ENCODE data around the gene STK39.

The STK39 gene

GRCh38 chr2:168233726-168234406 lies 13.5 kb downstream of the STK39 start:
- TF ChIP-seq, protein P1, sequence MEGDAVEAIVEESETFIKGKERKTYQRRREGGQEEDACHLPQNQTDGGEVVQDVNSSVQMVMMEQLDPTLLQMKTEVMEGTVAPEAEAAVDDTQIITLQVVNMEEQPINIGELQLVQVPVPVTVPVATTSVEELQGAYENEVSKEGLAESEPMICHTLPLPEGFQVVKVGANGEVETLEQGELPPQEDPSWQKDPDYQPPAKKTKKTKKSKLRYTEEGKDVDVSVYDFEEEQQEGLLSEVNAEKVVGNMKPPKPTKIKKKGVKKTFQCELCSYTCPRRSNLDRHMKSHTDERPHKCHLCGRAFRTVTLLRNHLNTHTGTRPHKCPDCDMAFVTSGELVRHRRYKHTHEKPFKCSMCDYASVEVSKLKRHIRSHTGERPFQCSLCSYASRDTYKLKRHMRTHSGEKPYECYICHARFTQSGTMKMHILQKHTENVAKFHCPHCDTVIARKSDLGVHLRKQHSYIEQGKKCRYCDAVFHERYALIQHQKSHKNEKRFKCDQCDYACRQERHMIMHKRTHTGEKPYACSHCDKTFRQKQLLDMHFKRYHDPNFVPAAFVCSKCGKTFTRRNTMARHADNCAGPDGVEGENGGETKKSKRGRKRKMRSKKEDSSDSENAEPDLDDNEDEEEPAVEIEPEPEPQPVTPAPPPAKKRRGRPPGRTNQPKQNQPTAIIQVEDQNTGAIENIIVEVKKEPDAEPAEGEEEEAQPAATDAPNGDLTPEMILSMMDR (IDR thresholded peaks at IDR 0.05; ENCODE audit: borderline replicate concordance, extremely low read depth, low read length, poor library complexity, severe bottlenecking), result no peak
- no peak for TF ChIP-seq EZH2 (IDR thresholded peaks at IDR 0.05; ENCODE audit: borderline replicate concordance, low read depth, low read length, severe bottlenecking)
- H3K9me3 ChIP-seq (ENCODE audit: insufficient read depth, low read length, severe bottlenecking), result no peaks in the 10 kb centered on the region
- H3K27ac ChIP-seq (ENCODE audit: low read length), result no peak overlapping the region
- no peaks in the 10 kb centered on the region for H4K20me1 ChIP-seq (ENCODE audit: insufficient read depth, low read length)
- H3K36me3 ChIP-seq (ENCODE audit: insufficient read depth, low read length), result no peaks in the 10 kb centered on the region; the same call in 1 of the 2 replicates
- H3K9ac ChIP-seq (ENCODE audit: low read depth, low read length), result no peak overlapping the region
- no peak overlapping the region for H3K4me3 ChIP-seq (ENCODE audit: low read depth in 1 of 2, low read length in 2 of 2)
- no peaks in the 10 kb centered on the region for H3K4me1 ChIP-seq (ENCODE audit: insufficient read depth, low read length)
- no peak overlapping the region for H2AFZ ChIP-seq (ENCODE audit: low read depth, low read length)
- H3K27me3 ChIP-seq (ENCODE audit: insufficient read depth, low read length, poor library complexity), result no peaks in the 10 kb centered on the region
- ATAC-seq (ENCODE audit: insufficient read depth, low read depth) (no peak), DNase-seq (no peak)
- peaks cover 11% of the 10 kb centered on the region for H3K79me2 ChIP-seq (ENCODE audit: insufficient read depth, low read length)
- H3K4me2 ChIP-seq (ENCODE audit: insufficient read depth, low read length), result no peak overlapping the region

DNA sequence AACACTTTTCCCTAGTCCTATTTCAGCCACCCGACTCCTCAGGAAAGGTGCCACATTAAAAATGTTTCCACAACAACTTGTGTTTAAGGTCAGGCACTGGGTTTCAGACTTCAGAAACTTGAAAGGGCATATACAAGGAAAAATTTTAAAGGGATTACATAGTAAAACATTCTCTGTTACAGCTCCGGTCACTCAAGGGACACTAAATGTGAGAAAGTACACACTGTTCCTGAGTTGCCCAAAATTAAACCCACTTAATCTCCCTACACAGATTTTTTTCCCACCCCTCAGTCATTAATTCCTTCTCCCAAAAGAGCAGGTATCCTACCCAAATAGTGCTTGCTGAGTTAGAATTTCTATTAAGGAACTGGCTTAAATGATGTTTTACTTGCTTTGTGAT lies 14.2 kb downstream of the STK39 start:
- no peak for DNase-seq
- Histone ChIP-seq H2AFZ (ENCODE audit: low read depth, low read length) (no peak overlapping the region), H4K20me1 (ENCODE audit: insufficient read depth, low read length) (no peaks in the 10 kb centered on the region), H3K4me1 (ENCODE audit: insufficient read depth, low read length) (no peaks in the 10 kb centered on the region), H3K27ac (ENCODE audit: low read length) (no peak overlapping the region), H3K4me3 (ENCODE audit: low read depth in 1 of 2, low read length in 2 of 2) (no peak overlapping the region), H3K36me3 (ENCODE audit: insufficient read depth, low read length) (no peaks in the 10 kb centered on the region; the same call in 1 of the 2 replicates), H3K9me3 (ENCODE audit: insufficient read depth, low read length, severe bottlenecking) (no peaks in the 10 kb centered on the region), H3K9ac (ENCODE audit: low read depth, low read length) (no peak overlapping the region), H3K4me2 (ENCODE audit: insufficient read depth, low read length) (no peak overlapping the region), H3K27me3 (ENCODE audit: insufficient read depth, low read length, poor library complexity) (no peaks in the 10 kb centered on the region), H3K79me2 (ENCODE audit: insufficient read depth, low read length) (peaks cover 8% of the 10 kb centered on the region)
- ATAC-seq (ENCODE audit: insufficient read depth, low read depth), result no peak
- no peak for TF ChIP-seq EZH2 (IDR thresholded peaks at IDR 0.05; ENCODE audit: borderline replicate concordance, low read depth, low read length, severe bottlenecking)

DNA sequence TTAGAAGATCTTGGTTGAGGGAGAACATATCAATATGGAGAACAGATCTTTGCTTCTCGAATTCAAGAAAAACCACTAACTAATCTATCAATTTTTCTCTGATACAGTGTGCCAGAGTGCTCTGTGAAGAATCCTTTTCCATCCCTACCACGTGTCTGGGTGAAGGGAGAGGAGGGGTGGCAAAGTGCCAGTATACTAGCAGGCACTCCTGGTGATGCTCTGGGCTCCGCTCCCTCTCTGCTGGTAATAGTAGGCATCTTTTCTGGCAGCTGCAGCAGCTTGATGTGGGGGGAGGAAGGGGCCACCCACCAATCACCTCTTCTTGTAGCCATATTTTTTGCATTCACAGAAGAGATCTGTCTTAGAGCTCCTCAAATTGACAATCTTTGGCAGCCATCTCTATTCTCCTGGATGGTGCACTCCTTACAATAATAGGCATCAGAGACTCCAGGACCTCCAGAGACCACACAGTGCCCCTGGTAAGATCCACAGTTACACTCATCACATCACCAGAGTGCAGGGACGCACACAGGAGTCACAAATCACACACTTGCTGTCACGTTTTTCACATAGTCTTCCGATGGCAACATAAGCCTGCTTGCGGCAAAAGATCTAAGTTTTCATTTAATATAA lies 15.7 kb downstream of the STK39 start:
- Histone ChIP-seq H3K9me3 (ENCODE audit: insufficient read depth, low read length, severe bottlenecking) (no peaks in the 10 kb centered on the region), H3K4me3 (ENCODE audit: low read depth in 1 of 2, low read length in 2 of 2) (no peak overlapping the region), H3K27me3 (ENCODE audit: insufficient read depth, low read length, poor library complexity) (no peaks in the 10 kb centered on the region), H3K4me1 (ENCODE audit: insufficient read depth, low read length) (no peaks in the 10 kb centered on the region), H3K36me3 (ENCODE audit: insufficient read depth, low read length) (no peaks in the 10 kb centered on the region; the same call in 1 of the 2 replicates), H4K20me1 (ENCODE audit: insufficient read depth, low read length) (no peaks in the 10 kb centered on the region), H3K4me2 (ENCODE audit: insufficient read depth, low read length) (no peak overlapping the region), H3K79me2 (ENCODE audit: insufficient read depth, low read length) (no peaks in the 10 kb centered on the region), H3K27ac (ENCODE audit: low read length) (no peak overlapping the region), H3K9ac (ENCODE audit: low read depth, low read length) (no peak overlapping the region), H2AFZ (ENCODE audit: low read depth, low read length) (no peak overlapping the region)
- TF ChIP-seq, protein P1 (IDR thresholded peaks at IDR 0.05; ENCODE audit: borderline replicate concordance, extremely low read depth, low read length, poor library complexity, severe bottlenecking), result no peak
- TF ChIP-seq EZH2 (IDR thresholded peaks at IDR 0.05; ENCODE audit: borderline replicate concordance, low read depth, low read length, severe bottlenecking), result no peak
- DNase-seq (no peak), ATAC-seq (ENCODE audit: insufficient read depth, low read depth) (no peak)

DNA sequence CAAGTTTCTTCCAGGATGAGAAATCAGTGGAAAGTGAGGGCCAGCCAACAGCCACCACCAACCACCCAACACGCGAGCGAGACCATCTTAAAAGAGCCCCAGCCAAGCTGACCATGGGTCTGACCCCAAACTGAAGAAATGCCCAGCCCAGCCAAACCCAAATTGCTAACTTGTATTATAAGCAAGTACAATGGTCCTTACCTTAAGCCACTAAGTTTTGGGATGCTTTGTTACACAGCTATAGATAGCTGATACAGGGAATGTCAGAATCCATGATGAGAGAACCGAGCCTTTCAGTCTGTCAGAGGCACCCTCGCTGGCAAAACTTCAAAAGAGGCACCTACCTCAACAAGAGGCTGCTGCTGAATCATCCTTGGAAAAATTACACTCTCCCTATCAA lies 17.0 kb downstream of the STK39 start:
- H3K27ac ChIP-seq (ENCODE audit: low read length), result no peak overlapping the region
- DNase-seq (no peak), ATAC-seq (ENCODE audit: insufficient read depth, low read depth) (no peak)
- H3K27me3 ChIP-seq (ENCODE audit: insufficient read depth, low read length, poor library complexity), result no peaks in the 10 kb centered on the region
- no peak overlapping the region for H3K4me3 ChIP-seq (ENCODE audit: low read depth in 1 of 2, low read length in 2 of 2)
- no peaks in the 10 kb centered on the region for H3K9me3 ChIP-seq (ENCODE audit: insufficient read depth, low read length, severe bottlenecking)
- H3K9ac ChIP-seq (ENCODE audit: low read depth, low read length), result no peak overlapping the region
- H3K36me3 ChIP-seq (ENCODE audit: insufficient read depth, low read length), result no peaks in the 10 kb centered on the region; the same call in 1 of the 2 replicates
- no peak overlapping the region for H3K4me2 ChIP-seq (ENCODE audit: insufficient read depth, low read length)
- H2AFZ ChIP-seq (ENCODE audit: low read depth, low read length), result no peak overlapping the region
- H3K79me2 ChIP-seq (ENCODE audit: insufficient read depth, low read length), result no peaks in the 10 kb centered on the region; the same call in 1 of the 2 replicates
- TF ChIP-seq, protein P1 (IDR thresholded peaks at IDR 0.05; ENCODE audit: borderline replicate concordance, extremely low read depth, low read length, poor library complexity, severe bottlenecking), result no peak
- TF ChIP-seq EZH2 (IDR thresholded peaks at IDR 0.05; ENCODE audit: borderline replicate concordance, low read depth, low read length, severe bottlenecking), result no peak
- H3K4me1 ChIP-seq (ENCODE audit: insufficient read depth, low read length), result no peaks in the 10 kb centered on the region
- peaks cover 4% of the 10 kb centered on the region; the same call in 1 of the 2 replicates for H4K20me1 ChIP-seq (ENCODE audit: insufficient read depth, low read length)
